HepG2 (cell line): ENCODE results near the gene HS2ST1. TPM values are rescaled to one million over a fixed set of nuclear protein-coding genes. Genes with fewer than 3 reads are reported as not detected.

Source experiments
- AKAP8 ChIP-seq: sonication (generic); formaldehyde crosslinking; IDR thresholded peaks from 2 replicates; pipeline ENCODE4 v1.5.1; 2020; ENCODE audit warnings: mild to moderate bottlenecking, missing genetic modification reagents
- BCL6 ChIP-seq: IDR thresholded peaks from 2 replicates; pipeline ENCODE4 v1.6.1; 2016; ENCODE audit warnings: missing genetic modification reagents, missing compliant biosample characterization
- MYPOP ChIP-seq: sonication (generic); formaldehyde crosslinking; IDR thresholded peaks from 2 replicates; pipeline ENCODE4 v1.8.1; 2023; ENCODE audit warnings: mild to moderate bottlenecking, moderate library complexity, missing genetic modification reagents
- POLR2G ChIP-seq: fragments of 200-400 bp; formaldehyde crosslinking; IDR thresholded peaks from 2 replicates; pipeline ENCODE4 v1.6.1; 2018; ENCODE audit warnings: mild to moderate bottlenecking, low read depth, low read length, moderate library complexity
- SETDB1 ChIP-seq: sonication (generic); formaldehyde crosslinking; IDR thresholded peaks from 2 replicates; pipeline ENCODE4 v1.5.1; 2020; ENCODE audit warnings: missing genetic modification reagents, mild to moderate bottlenecking, borderline replicate concordance
- TBX3 ChIP-seq: fragments of 450-650 bp; IDR thresholded peaks from 2 replicates; pipeline ENCODE4 v1.6.1; 2017; ENCODE audit warnings: antibody characterized with exemption, mild to moderate bottlenecking, inconsistent platforms, borderline replicate concordance
- ZBTB37 ChIP-seq: sonication (generic); formaldehyde crosslinking; IDR thresholded peaks from 2 replicates; pipeline ENCODE4 v1.4.0; 2020; ENCODE audit warnings: mild to moderate bottlenecking, missing genetic modification reagents
- ZBTB39 ChIP-seq: sonication (generic); formaldehyde crosslinking; IDR thresholded peaks from 2 replicates; pipeline ENCODE4 v1.5.0; 2020; ENCODE audit warnings: missing genetic modification reagents
- ZNF160 ChIP-seq: sonication (generic); formaldehyde crosslinking; IDR thresholded peaks from 2 replicates; pipeline ENCODE4 v1.8.0; 2022; ENCODE audit warnings: mild to moderate bottlenecking, inconsistent platforms, missing genetic modification reagents
- ZNF207 ChIP-seq: fragments of 450-650 bp; IDR thresholded peaks from 2 replicates; pipeline ENCODE4 v1.6.1; 2016; ENCODE audit warnings: antibody characterized with exemption, borderline replicate concordance
- ZNF350 ChIP-seq: sonication (generic); formaldehyde crosslinking; IDR thresholded peaks from 2 replicates; pipeline ENCODE4 v1.4.0; 2020; ENCODE audit warnings: mild to moderate bottlenecking, low read depth, missing genetic modification reagents, borderline replicate concordance
- ZNF597 ChIP-seq: sonication (generic); formaldehyde crosslinking; IDR thresholded peaks from 2 replicates; pipeline ENCODE4 v1.5.0; 2020; ENCODE audit warnings: missing genetic modification reagents
- ZNF652 ChIP-seq: IDR thresholded peaks from 2 replicates; pipeline ENCODE4 v1.6.1; 2016; ENCODE audit warnings: low read depth, borderline replicate concordance
- ZNF749 ChIP-seq: sonication (generic); formaldehyde crosslinking; IDR thresholded peaks from 2 replicates; pipeline ENCODE4 v1.8.0; 2022; ENCODE audit warnings: mild to moderate bottlenecking, missing genetic modification reagents, moderate library complexity, borderline replicate concordance
- polyA plus RNA-seq, 8 experiments: library from polyadenylated mRNA; depleted of rRNA in 3 of 8; stranded (reverse) in 7 of 8; unstranded in 1 of 8; fragments of >200 nt; fragmentation: Illumina TruSeq in 4 of 8; extraction: Trizol in 4 of 8; gene quantifications; 2 replicates each; pipeline versions ENCODE4 v1.2.1 to v1.2.3, GENCODE V29; 2011 to 2016; ENCODE audit warnings: low read depth in 4 of 8, missing spikeins in 1 of 8, mixed read lengths in 1 of 8; ENCODE audit not compliant: insufficient read depth in 1 of 8
- total RNA-seq, 5 experiments: library from RNA; depleted of rRNA; stranded (reverse); fragments of >200 nt; fragmentation: Illumina TruSeq; extraction: Trizol; gene quantifications; 2 replicates each; pipeline ENCODE4 v1.2.3, GENCODE V29; 2016; ENCODE audit warnings: low read depth in 1 of 5

HS2ST1 gene
- total and polyA plus RNA-seq, 2 of the 13 experiments (the other 11 are each of a cell fraction or from before 2014, with no cell fraction given) = 22.1 to 58.7 TPM

GRCh38 chr1:86913896-86914600 is 387 bp upstream of the HS2ST1 start, which contains the start of gene SELENOF (continued):
- TF ChIP-seq AKAP8 (no peak), ZNF350 (CRISPR knock-in tag) (peak; percentile 74; the same call in 1 of the 2 replicates), ZBTB39 (no peak), ZNF597 (CRISPR knock-in tag) (no peak), ZNF207 (no peak), ZNF160 (CRISPR knock-in tag) (no peak), ZNF652 (CRISPR knock-in tag) (no peak), ZBTB37 (CRISPR knock-in tag) (no peak), TBX3 (0 out of 2 replicates have a peak, but pooled peaks have one; percentile 16), ZNF749 (CRISPR knock-in tag) (no peak), POLR2G (peak; percentile 82), BCL6 (CRISPR knock-in tag) (peak; percentile 7; the same call in 1 of the 2 replicates), MYPOP (CRISPR knock-in tag) (0 out of 2 replicates have a peak, but pooled peaks have one; percentile 46), SETDB1 (CRISPR knock-in tag) (no peak)
